Chondrocyte (in vitro differentiated cells): ENCODE results near the gene TMEM91. TPM values are rescaled to one million over a fixed set of nuclear protein-coding genes. Genes with fewer than 3 reads are reported as not detected.

Source experiments
- DNase-seq: peaks from one replicate; pipeline ENCODE4 v3.0.0; 2021; ENCODE audit warnings: mixed read lengths, low spot score
- H3K27ac Mint-ChIP-seq: one replicate; pipeline ENCODE4 v1.8.0; 2021; ENCODE audit warnings: mild to moderate bottlenecking, moderate library complexity, mixed read lengths; ENCODE audit not compliant: unreplicated experiment
- H3K27me3 Mint-ChIP-seq: 2 replicates; pipeline ENCODE4 v1.8.0; 2021; ENCODE audit warnings: low read depth, mixed read lengths
- H3K36me3 Mint-ChIP-seq: 2 replicates; pipeline ENCODE4 v1.8.0; 2021; ENCODE audit warnings: low read depth, mixed read lengths
- H3K4me1 Mint-ChIP-seq: 2 replicates; pipeline ENCODE4 v1.8.0; 2021; ENCODE audit warnings: low read depth, mild to moderate bottlenecking, mixed read lengths
- H3K4me3 Mint-ChIP-seq: one replicate; pipeline ENCODE4 v1.8.0; 2021; ENCODE audit warnings: mild to moderate bottlenecking, moderate library complexity, mixed read lengths; ENCODE audit not compliant: unreplicated experiment
- H3K9me3 Mint-ChIP-seq: 2 replicates; pipeline ENCODE4 v1.8.0; 2021; ENCODE audit warnings: low read depth, mixed read lengths
- CTCF ChIP-seq: fragments of 200-600 bp; sonication (generic); IDR thresholded peaks from 2 replicates; pipeline ENCODE4 v1.5.0; 2021; ENCODE audit warnings: antibody characterized with exemption, mild to moderate bottlenecking, moderate library complexity
- total RNA-seq: library from RNA; stranded (reverse); gene quantifications from 3 replicates; pipeline ENCODE4 v1.2.1, GENCODE V29; 2021

The TMEM91 gene
- total RNA-seq, 1 donor from 2014 or later: 4.8 TPM

- Mint-ChIP-seq H3K9me3 (no peaks in the 10 kb centered on the region), H3K4me1 (peaks cover 4% of the 10 kb centered on the region), H3K4me3 (no peak overlapping the region), H3K36me3 (no peaks in the 10 kb centered on the region), H3K27ac (no peak overlapping the region), H3K27me3 (no peaks in the 10 kb centered on the region)
- DNase-seq: no peak
- no peak for TF ChIP-seq CTCF
Measured at GRCh38 chr19:41357746-41358145, 18.6 kb upstream of the TMEM91 start.

GRCh38 chr19:41359741-41360140 is 16.6 kb upstream of the TMEM91 start:
- Mint-ChIP-seq H3K27ac (no peak overlapping the region), H3K36me3 (no peaks in the 10 kb centered on the region), H3K4me1 (peaks cover 16% of the 10 kb centered on the region), H3K9me3 (no peaks in the 10 kb centered on the region), H3K27me3 (no peaks in the 10 kb centered on the region), H3K4me3 (no peak overlapping the region)
- DNase-seq: no peak
- TF ChIP-seq CTCF: no peak

- no peaks in the 10 kb centered on the region for H3K9me3 Mint-ChIP-seq
- no peaks in the 10 kb centered on the region for H3K36me3 Mint-ChIP-seq
- no peak for DNase-seq
- peaks cover 27% of the 10 kb centered on the region for H3K4me1 Mint-ChIP-seq
- no peak overlapping the region for H3K4me3 Mint-ChIP-seq
- TF ChIP-seq CTCF: no peak
- H3K27me3 Mint-ChIP-seq: no peaks in the 10 kb centered on the region
- H3K27ac Mint-ChIP-seq: peak overlapping the region; percentile 100
Measured at GRCh38 chr19:41362143-41362847, 14.0 kb upstream of the TMEM91 start.

- Mint-ChIP-seq H3K27me3 (no peaks in the 10 kb centered on the region), H3K4me3 (peak overlapping the region; percentile 94), H3K27ac (peak overlapping the region; percentile 100), H3K36me3 (no peaks in the 10 kb centered on the region), H3K9me3 (no peaks in the 10 kb centered on the region), H3K4me1 (peaks cover 36% of the 10 kb centered on the region)
- TF ChIP-seq CTCF: no peak
- DNase-seq: no peak
Measured at GRCh38 chr19:41363371-41363752, 13.0 kb upstream of the TMEM91 start.

GRCh38 chr19:41363753-41364523 is 12.4 kb upstream of the TMEM91 start, which contains the start of gene B9D2:
Gene B9D2 (minus strand): TSS chr19:41364149. CDS start chr19:41363519, 630 bp downstream.
- Mint-ChIP-seq H3K27me3 (no peaks in the 10 kb centered on the region), H3K36me3 (no peaks in the 10 kb centered on the region), H3K27ac (peak within 1 kb of the TSS; percentile 100), H3K4me1 (peaks cover 36% of the 10 kb centered on the region), H3K9me3 (no peaks in the 10 kb centered on the region), H3K4me3 (peak within 1 kb of the TSS; percentile 94)
- no peak for TF ChIP-seq CTCF
- DNase-seq: peak; percentile 98
